ENCODE results near the gene SPHK1. TPM values are rescaled to one million over a fixed set of nuclear protein-coding genes. Genes with fewer than 3 reads are reported as not detected.
A peak's percentile ranks its signal among the peaks of the same experiment; 100 is the strongest.

SPHK1 gene
- total and polyA plus RNA-seq, 11 donors: 2.6 to 20.5 (median 4.6) TPM

- WGBS, 4 donors: 20 to 24% (median 22%) methylated on average over 7 of the region's 7 CpGs
- Histone ChIP-seq H3K27ac (peak overlapping the region in 11 of 12 donors; percentile 24 to 74 (median 41)), H3K4me3 (no peak overlapping the region), H3K9me3 (no peaks in the 10 kb centered on the region), H3K27me3 (no peaks in the 10 kb centered on the region), H3K36me3 (peaks cover 0 to 4% (median 0%) of the 10 kb centered on the region in 9 donors), H3K4me1 (peaks cover 3 to 73% (median 43%) of the 10 kb centered on the region in 12 donors)
- intact Hi-C loops (cut with DNase I): no loop called here
- no peak for TF ChIP-seq CTCF (IDR thresholded peaks at IDR 0.05)
- no peak for TF ChIP-seq POLR2A (IDR thresholded peaks at IDR 0.05)
- DNase-seq: peak in 3 of 5 donors; percentile 56 to 68 (median 64)
- ATAC-seq: peak; percentile 83 to 92 (median 87)
These were observed 36.6 kb downstream of the SPHK1 start for GRCh38 chr17:76421044-76421407.

GRCh38 chr17:76422406-76422805 is 38.0 kb downstream of the SPHK1 start:
- ATAC-seq (no peak), DNase-seq (no peak)
- TF ChIP-seq CTCF (IDR thresholded peaks at IDR 0.05) (no peak), POLR2A (IDR thresholded peaks at IDR 0.05) (no peak)
- Histone ChIP-seq H3K9me3 (no peaks in the 10 kb centered on the region), H3K4me1 (peaks cover 4 to 68% (median 44%) of the 10 kb centered on the region in 12 donors), H3K4me3 (no peak overlapping the region), H3K27me3 (no peaks in the 10 kb centered on the region), H3K27ac (no peak overlapping the region), H3K36me3 (no peaks in the 10 kb centered on the region)
- 90 to 96% (median 94%) methylated on average over 7 to 8 of the region's 8 CpGs for WGBS, 4 donors
- intact Hi-C loops (cut with DNase I): no loop called here

- H3K27ac ChIP-seq: no peak overlapping the region
- H3K27me3 ChIP-seq: no peaks in the 10 kb centered on the region
- 68 to 87% (median 77%) methylated on average over 6 of the region's 6 CpGs for WGBS, 4 donors
- no peak for TF ChIP-seq CTCF (IDR thresholded peaks at IDR 0.05)
- TF ChIP-seq POLR2A (IDR thresholded peaks at IDR 0.05): no peak
- intact Hi-C loops (cut with DNase I): no loop called here
- no peaks in the 10 kb centered on the region for H3K36me3 ChIP-seq
- DNase-seq (no peak), ATAC-seq (no peak)
- H3K4me3 ChIP-seq: no peak overlapping the region
- peaks cover 6 to 68% (median 44%) of the 10 kb centered on the region in 12 donors for H3K4me1 ChIP-seq
- no peaks in the 10 kb centered on the region for H3K9me3 ChIP-seq
These were observed 38.5 kb downstream of the SPHK1 start for GRCh38 chr17:76422860-76423259.

- intact Hi-C loops (cut with DNase I): no loop called here
- peak overlapping the region in 7 of 12 donors; percentile 5 to 75 (median 65) for H3K27ac ChIP-seq
- ATAC-seq (no peak), DNase-seq (no peak)
- H3K36me3 ChIP-seq: no peaks in the 10 kb centered on the region
- H3K9me3 ChIP-seq: no peaks in the 10 kb centered on the region
- 78 to 86% (median 83%) methylated on average over 3 of the region's 3 CpGs for WGBS, 4 donors
- peaks cover 3 to 68% (median 39%) of the 10 kb centered on the region in 12 donors for H3K4me1 ChIP-seq
- no peak overlapping the region for H3K4me3 ChIP-seq
- H3K27me3 ChIP-seq: no peaks in the 10 kb centered on the region
- TF ChIP-seq CTCF (IDR thresholded peaks at IDR 0.05) (no peak), POLR2A (IDR thresholded peaks at IDR 0.05) (no peak)
These were observed 42.4 kb downstream of the SPHK1 start for GRCh38 chr17:76426853-76427252.
